CD4-positive, alpha-beta T cell treated with Interleukin-6 at 100 ng/mL for 8 hours (primary cell): ENCODE results near the gene SHOC1.
A peak's percentile ranks its signal among the peaks of the same experiment; 100 is the strongest.
"Not testable (repeated sequence)": the region's sequence is repeated elsewhere in the genome, so short reads cannot be mapped to it uniquely, and the experiment has no call there.

Experiments used
- DNase-seq: peaks from one replicate; pipeline ENCODE4 v3.0.0-alpha.2; 2020; ENCODE audit warnings: mixed read lengths, low spot score

The SHOC1 gene

DNA sequence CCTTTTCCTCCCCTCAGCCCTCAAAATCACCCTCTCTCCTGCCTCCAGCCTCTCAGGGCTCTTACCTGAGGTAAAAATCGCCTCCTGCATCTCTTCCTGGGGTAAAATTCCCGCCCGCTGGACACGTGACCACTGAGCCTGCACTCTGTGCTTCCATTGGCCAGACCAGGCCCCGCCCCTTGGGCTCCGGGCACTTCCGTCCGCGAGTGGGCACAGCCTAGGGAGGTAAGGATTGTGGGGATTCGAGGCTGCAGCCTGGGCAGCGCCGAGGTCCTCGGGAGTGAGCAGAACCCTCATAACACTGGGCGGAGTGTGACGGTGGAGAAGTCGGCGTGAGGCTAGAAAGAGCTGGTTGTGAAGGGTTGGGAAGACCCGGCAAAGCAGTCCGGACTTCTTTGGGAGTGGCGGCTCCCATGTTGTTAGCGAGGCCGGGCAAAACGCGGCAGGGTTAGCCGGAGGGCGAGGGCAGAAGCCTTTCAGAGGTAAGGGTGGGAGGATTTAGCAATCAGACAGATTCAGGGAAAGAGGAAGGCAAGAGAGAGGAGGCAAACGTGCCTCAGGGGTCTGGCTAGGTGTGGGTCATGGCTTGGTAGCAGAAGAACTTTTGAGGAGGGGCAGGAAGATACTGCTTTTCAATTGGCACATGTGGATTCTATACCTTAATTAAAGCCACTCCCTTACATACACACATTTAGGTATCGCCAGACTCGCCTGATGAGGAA is at the start of gene SHOC1:
Gene SHOC1, minus strand, starts transcription at position 103 of the 722 bp plus-strand sequence. CDS start 3,519 bp downstream, outside the sequence.
- no peak for DNase-seq

- DNase-seq, result no peak
Measured at GRCh38 chr9:111843971-111844370, 49.2 kb upstream of the SHOC1 start.

- no peak for DNase-seq
Measured at GRCh38 chr9:111842313-111842712, 47.6 kb upstream of the SHOC1 start.

DNA sequence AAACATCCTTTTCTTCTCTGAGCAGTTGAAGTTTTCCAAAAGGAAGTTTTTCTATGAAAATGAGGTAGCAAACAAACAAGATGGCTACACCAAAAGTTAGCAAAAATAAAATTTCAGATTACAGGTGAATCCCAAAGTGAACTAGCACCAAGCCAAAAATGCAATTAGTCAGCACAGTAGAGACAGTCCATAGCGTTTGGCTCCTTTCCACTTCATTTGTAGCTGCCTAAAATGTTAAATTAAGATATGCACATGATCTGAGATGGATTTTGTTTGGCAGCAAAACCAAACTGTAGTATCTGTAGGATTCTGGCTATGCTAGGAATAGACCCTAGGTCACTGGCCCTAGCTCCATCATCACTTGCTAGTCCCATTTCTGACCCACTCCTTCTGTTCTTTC is 45.7 kb upstream of the SHOC1 start:
- no peak for DNase-seq

GRCh38 chr9:111839987-111840386 is 45.2 kb upstream of the SHOC1 start:
- no peak for DNase-seq

GRCh38 chr9:111839387-111839786 is 44.6 kb upstream of the SHOC1 start:
- no peak for DNase-seq

GRCh38 chr9:111838439-111838838 is 43.7 kb upstream of the SHOC1 start:
- no peak for DNase-seq

DNA sequence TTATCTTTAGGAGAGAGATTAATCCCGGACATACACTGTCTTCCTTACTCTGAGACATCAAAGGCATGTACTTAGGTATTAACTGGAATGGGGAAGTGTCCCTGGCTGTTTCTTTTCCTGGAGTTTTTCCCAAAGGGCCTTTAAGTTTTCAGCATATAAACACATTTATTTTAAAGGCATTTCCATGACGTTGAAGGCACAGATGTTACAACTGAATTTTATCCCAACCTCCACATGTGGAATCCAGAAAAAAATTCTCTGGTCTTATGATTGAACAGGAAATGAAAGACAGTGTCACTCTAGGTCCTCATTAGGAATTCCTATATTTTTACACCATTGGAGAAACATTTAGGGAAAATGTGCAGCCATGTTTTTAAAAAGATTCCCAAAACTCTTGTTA is 41.6 kb upstream of the SHOC1 start:
- DNase-seq, result no peak

- no peak for DNase-seq
Measured at GRCh38 chr9:111833941-111834340, 39.2 kb upstream of the SHOC1 start.

GRCh38 chr9:111832449-111832848 is 37.7 kb upstream of the SHOC1 start:
- DNase-seq, result no peak

DNA sequence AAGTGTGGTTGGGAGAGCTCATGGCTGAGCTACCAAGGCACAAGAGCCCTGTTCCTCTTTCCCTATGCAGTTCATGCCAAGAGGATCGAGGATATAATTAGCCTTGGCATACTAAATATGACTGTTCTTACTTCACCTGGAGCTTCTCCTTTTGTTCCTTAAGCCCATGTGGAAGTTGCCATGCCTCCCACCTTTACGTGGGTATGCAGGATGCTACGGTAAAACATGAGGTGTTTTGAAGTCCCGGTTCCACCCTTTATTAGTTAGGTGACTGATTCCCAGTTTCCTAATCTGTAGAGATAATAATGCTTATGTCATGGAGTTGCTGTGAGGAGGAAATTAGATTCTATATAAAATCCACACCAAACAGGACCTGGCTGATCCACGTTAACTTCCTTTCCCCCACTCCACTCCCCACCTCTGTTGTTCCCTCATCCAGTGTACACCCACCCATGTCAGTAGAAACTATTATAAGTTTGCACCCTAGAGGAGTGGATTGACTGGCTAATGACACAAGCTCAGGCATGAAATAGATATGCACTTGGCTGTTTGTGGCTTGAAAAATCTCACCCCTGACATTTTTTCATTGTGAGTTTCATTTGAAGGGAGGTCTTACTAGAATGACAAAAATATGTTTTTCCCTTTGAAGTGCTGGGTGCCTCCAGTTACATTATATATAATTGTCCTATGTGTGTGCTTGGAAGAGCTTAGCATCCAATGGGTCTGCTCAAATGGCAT is 36.8 kb upstream of the SHOC1 start:
- DNase-seq, result no peak

DNA sequence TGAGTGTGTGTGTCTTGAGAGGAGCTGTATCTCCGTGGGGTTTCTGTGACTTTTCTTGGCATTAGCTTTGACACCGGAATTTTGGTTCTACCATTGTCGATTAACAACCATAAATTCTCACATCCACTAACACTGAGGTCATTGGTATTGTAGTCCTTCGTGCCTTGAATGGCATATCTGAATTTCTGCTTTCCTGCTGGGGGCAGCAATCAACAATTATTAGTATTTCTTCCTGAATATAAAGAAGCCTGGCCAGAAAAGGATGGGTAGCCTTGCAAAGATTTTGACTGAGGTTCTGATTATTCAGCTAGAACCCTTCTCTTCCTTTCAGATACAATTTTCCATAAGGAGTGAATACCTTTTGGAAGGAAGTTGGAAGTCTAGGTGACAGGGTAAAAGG is 33.5 kb upstream of the SHOC1 start:
- peak; percentile 4 for DNase-seq

- no peak for DNase-seq
Measured at GRCh38 chr9:111825468-111826145, 30.9 kb upstream of the SHOC1 start.

- no peak for DNase-seq
Measured at GRCh38 chr9:111821006-111821528, 26.3 kb upstream of the SHOC1 start.

DNA sequence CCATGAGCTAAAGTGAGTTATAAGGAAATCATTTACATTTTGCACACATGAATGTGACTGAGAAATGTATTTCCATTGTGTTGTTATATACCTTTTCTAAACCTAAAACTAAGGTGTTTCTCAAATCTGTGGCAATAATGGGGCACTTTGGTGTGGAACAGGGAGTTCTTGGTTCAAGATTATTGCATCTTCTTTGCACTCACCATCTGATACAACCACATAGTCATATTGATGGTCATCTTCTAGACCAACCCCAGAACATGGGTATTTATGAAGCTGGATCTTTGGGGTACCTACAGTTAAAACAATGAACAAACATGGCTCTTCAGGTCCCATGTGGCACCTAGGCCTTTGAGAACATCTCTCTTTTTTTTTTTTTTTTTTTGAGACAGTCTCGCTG is 24.6 kb upstream of the SHOC1 start:
- DNase-seq, result no peak

DNA sequence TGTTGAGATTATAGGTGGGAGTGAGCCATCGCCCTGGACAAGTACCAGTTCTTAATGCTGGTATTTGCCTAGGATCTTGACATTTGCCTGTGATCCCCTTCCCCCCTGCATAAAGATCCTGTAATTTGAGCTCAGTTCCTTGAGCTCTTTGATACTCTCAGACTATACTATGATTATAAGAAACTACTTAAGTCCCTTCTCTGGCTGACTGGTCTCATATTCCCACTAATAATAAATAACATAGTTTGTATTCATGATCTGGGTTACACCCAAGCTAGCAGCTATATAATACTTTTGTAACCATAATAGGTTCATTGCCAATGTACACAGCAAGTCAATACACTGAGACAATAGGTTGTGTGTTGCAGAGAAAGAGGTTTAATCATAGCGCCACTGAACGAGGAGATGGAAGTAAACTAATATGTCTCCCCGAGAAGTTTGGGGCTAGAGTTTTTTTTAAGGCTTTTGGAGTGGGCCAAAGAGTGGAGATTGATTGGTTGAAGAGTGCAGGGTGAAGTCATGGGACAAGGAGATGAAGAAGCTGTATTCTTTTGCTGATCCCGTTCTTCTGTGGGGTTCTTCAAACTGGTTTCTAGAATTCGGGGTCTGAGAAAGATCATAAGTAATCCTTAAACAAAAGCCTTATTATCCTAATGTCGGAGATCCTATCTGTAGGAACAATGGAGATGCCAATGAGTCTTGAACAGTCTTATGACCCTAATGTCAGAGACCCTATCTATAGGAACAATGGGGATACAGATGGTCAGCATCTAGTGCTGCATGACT is 20.7 kb upstream of the SHOC1 start:
- DNase-seq, result no peak

GRCh38 chr9:111812337-111812736 is 17.6 kb upstream of the SHOC1 start:
- DNase-seq, result no peak

- DNase-seq, result no peak
Measured at GRCh38 chr9:111810908-111811307, 16.2 kb upstream of the SHOC1 start.

- DNase-seq, result not testable (repeated sequence)
Measured at GRCh38 chr9:111810415-111810814, 15.7 kb upstream of the SHOC1 start.

DNA sequence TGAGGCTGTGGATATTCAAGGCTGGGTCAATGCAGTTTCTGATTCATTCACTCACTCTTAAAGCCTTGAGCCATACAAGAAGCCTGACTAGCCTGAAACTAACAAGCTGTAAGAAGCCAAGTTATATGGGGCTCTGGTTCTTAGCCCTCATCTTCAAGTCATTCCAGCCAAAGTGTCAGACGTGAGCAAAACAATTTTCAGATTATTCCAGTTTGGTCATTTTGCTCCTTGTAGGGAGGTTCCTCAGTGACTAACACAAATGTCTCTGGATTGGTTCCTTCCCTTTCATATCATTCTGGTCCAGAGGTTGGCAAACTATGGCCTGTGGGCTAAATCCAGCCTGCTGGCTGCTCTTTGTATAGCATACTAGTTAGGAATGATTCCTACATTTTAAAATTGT is 12.5 kb upstream of the SHOC1 start:
- no peak for DNase-seq

DNA sequence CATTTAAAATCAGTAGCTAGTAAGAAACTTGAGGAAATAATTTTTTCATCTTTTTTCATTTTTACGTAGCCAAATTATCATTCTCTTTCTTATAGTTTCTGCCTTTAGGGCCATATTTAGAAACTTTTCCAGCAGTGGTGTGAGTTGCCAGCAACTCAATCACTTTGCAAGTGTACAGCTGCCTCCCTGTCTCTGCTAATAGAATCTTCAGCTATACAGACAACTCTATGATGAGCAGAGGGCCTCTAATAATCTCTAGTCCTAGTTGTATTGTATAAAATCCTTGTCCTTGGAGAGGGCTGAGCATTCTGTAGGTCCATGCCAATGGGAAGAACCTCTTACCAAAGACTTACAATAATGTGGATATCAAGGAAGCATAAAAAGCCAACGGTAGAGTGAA is 11.5 kb upstream of the SHOC1 start:
- DNase-seq, result no peak

- no peak for DNase-seq
Measured at GRCh38 chr9:111805830-111806241, 11.1 kb upstream of the SHOC1 start.
